Measurements from ENCODE around the gene S100A2. TPM values are rescaled to one million over a fixed set of nuclear protein-coding genes. Genes with fewer than 3 reads are reported as not detected.

The S100A2 gene
- total and polyA plus RNA-seq, 2 of the 13 experiments (the other 11 are each of a cell fraction or from before 2014, with no cell fraction given): 1.2 TPM

DNA sequence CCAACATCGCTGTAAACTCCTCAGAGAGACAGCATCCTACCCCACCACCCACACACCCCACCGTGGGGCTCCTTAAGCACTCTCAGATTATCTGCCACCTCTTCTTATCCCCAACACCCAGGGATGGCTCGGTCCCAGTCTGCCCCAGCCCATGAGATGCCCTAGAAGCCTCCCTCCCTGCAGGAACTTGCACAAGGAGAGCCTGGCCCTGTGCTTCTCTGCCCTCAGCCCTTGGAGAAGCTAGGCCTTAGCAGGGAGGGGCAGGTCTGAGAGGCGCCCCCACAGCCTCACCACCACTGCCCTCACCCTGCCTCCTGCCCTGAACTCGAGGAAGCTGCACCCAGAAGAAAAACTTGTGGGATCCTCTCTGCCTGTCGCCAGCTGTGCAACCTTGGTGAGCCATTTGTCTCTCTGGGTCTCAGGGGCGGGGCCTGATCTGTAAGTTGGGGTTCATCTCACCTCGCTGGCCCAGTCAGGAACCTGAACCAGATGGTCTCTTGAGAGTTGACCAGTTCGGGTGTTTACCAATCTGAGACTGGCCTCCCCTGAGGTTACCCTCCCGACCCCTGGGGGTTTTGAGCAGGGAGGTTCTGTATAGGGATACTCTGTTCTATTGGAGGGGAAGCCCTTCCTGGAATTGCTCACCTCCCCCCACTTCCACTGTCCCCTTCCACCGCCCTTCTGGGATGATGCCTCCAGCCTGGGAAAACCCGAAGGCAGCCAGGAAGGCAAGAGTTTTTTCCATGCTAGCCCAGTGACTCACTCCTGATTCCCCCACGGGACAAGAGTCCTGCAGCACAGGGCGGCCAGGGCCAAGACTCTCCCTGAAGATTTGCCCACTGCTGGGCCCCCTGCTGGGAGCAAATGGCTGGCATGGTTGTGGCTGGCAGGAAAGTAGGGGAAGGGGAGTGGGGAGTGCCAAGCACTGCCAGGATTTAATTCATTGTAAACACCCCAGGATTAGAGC is 16.6 kb downstream of the S100A2 start, which contains the start of gene S100A3 (continued):
- TF ChIP-seq, protein P1, sequence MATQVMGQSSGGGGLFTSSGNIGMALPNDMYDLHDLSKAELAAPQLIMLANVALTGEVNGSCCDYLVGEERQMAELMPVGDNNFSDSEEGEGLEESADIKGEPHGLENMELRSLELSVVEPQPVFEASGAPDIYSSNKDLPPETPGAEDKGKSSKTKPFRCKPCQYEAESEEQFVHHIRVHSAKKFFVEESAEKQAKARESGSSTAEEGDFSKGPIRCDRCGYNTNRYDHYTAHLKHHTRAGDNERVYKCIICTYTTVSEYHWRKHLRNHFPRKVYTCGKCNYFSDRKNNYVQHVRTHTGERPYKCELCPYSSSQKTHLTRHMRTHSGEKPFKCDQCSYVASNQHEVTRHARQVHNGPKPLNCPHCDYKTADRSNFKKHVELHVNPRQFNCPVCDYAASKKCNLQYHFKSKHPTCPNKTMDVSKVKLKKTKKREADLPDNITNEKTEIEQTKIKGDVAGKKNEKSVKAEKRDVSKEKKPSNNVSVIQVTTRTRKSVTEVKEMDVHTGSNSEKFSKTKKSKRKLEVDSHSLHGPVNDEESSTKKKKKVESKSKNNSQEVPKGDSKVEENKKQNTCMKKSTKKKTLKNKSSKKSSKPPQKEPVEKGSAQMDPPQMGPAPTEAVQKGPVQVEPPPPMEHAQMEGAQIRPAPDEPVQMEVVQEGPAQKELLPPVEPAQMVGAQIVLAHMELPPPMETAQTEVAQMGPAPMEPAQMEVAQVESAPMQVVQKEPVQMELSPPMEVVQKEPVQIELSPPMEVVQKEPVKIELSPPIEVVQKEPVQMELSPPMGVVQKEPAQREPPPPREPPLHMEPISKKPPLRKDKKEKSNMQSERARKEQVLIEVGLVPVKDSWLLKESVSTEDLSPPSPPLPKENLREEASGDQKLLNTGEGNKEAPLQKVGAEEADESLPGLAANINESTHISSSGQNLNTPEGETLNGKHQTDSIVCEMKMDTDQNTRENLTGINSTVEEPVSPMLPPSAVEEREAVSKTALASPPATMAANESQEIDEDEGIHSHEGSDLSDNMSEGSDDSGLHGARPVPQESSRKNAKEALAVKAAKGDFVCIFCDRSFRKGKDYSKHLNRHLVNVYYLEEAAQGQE (IDR thresholded peaks at IDR 0.05; ENCODE audit: borderline replicate concordance in 1 of 2, low read depth in 1 of 2, low read length in 2 of 2): no peak
- TF ChIP-seq, protein P2, sequence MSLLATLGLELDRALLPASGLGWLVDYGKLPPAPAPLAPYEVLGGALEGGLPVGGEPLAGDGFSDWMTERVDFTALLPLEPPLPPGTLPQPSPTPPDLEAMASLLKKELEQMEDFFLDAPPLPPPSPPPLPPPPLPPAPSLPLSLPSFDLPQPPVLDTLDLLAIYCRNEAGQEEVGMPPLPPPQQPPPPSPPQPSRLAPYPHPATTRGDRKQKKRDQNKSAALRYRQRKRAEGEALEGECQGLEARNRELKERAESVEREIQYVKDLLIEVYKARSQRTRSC (CRISPR knock-in tag; IDR thresholded peaks at IDR 0.05; ENCODE audit: low read depth): no peak
- TF ChIP-seq SETDB1 (CRISPR knock-in tag; IDR thresholded peaks at IDR 0.05; ENCODE audit: borderline replicate concordance) (no peak), KDM6A (CRISPR knock-in tag; IDR thresholded peaks at IDR 0.05; ENCODE audit: low read depth) (no peak)
- TF ChIP-seq, protein P3, sequence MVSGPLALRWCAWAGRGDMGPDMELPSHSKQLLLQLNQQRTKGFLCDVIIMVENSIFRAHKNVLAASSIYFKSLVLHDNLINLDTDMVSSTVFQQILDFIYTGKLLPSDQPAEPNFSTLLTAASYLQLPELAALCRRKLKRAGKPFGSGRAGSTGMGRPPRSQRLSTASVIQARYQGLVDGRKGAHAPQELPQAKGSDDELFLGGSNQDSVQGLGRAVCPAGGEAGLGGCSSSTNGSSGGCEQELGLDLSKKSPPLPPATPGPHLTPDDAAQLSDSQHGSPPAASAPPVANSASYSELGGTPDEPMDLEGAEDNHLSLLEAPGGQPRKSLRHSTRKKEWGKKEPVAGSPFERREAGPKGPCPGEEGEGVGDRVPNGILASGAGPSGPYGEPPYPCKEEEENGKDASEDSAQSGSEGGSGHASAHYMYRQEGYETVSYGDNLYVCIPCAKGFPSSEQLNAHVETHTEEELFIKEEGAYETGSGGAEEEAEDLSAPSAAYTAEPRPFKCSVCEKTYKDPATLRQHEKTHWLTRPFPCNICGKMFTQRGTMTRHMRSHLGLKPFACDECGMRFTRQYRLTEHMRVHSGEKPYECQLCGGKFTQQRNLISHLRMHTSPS (CRISPR knock-in tag; IDR thresholded peaks at IDR 0.05; ENCODE audit: low read depth): 0 out of 2 replicates have a peak, but pooled peaks have one; percentile 24

Data from HepG2 (cell line).